HCT116 (cell line): Measurements from ENCODE around the gene BMERB1.

Source experiments
- ATF3 ChIP-seq: IDR thresholded peaks from 2 replicates; pipeline ENCODE4 v1.6.1; 2012
- CBX3 ChIP-seq: IDR thresholded peaks from 2 replicates; pipeline ENCODE4 v1.6.1; 2012; ENCODE audit warnings: low read depth
- CTCF ChIP-seq, 3 experiments: fragments of 200-600 bp in 1 of 3; sonication (generic) in 1 of 3; IDR thresholded peaks in 2 of 3; conservative IDR thresholded peaks in 1 of 3; 2 replicates each; pipeline ENCODE4 v1.5.1; 2012 to 2017; ENCODE audit warnings: low read depth in 2 of 3, low read length in 2 of 3, antibody characterized with exemption in 1 of 3, borderline replicate concordance in 1 of 3, control low read depth in 1 of 3, mild to moderate bottlenecking in 1 of 3, mixed read lengths in 1 of 3, mixed run types in 1 of 3, moderate library complexity in 1 of 3; ENCODE audit not compliant: insufficient read depth in 1 of 3
- ELF1 ChIP-seq: IDR thresholded peaks from 2 replicates; pipeline ENCODE4 v1.6.1; 2012; ENCODE audit warnings: low read depth, borderline replicate concordance
- EZH2 ChIP-seq: fragments of 200-600 bp; sonication (generic); IDR thresholded peaks from 2 replicates; pipeline ENCODE4 v1.6.1; 2017; ENCODE audit warnings: antibody characterized with exemption, mixed run types
- EZH2phosphoT487 ChIP-seq: fragments of 200-600 bp; IDR thresholded peaks from 2 replicates; pipeline ENCODE4 v1.6.1; 2018; ENCODE audit warnings: antibody characterized with exemption, borderline replicate concordance
- JUND ChIP-seq: IDR thresholded peaks from 2 replicates; pipeline ENCODE4 v1.6.1; 2012
- MAX ChIP-seq: IDR thresholded peaks from 2 replicates; pipeline ENCODE4 v1.6.1; 2012
- POLR2A ChIP-seq: IDR thresholded peaks from 2 replicates; pipeline ENCODE4 v1.7.0; 2011; ENCODE audit warnings: borderline replicate concordance; ENCODE audit not compliant: insufficient read depth, insufficient read length; ENCODE audit errors: extremely low read depth
- POLR2AphosphoS5 ChIP-seq: IDR thresholded peaks from 2 replicates; pipeline ENCODE4 v1.6.1; 2011; ENCODE audit warnings: mild to moderate bottlenecking, low read depth, low read length, moderate library complexity
- REST ChIP-seq: IDR thresholded peaks from 2 replicates; pipeline ENCODE4 v1.6.1; 2012; ENCODE audit warnings: low read depth
- SIN3A ChIP-seq: IDR thresholded peaks from 2 replicates; pipeline ENCODE4 v1.6.1; 2012; ENCODE audit warnings: low read depth
- SP1 ChIP-seq: IDR thresholded peaks from 2 replicates; pipeline ENCODE4 v1.6.1; 2012; ENCODE audit warnings: low read depth
- SRF ChIP-seq: IDR thresholded peaks from 2 replicates; pipeline ENCODE4 v1.6.1; 2012; ENCODE audit warnings: low read depth

- TF ChIP-seq SRF (no peak), CTCF (IDR thresholded peaks at IDR 0.05 in 2 of 3, conservative IDR thresholded peaks at IDR 0.05 in 1 of 3; ENCODE audit: borderline replicate concordance in 1 of 3, insufficient read depth in 1 of 3, low read depth in 2 of 3, low read length in 2 of 3) (no peak), EZH2phosphoT487 (no peak), REST (no peak), EZH2 (no peak), POLR2A (no peak), SP1 (no peak), ATF3 (no peak), JUND (no peak), SIN3A (no peak), POLR2AphosphoS5 (no peak), MAX (no peak), CBX3 (no peak), ELF1 (no peak)
Observed at GRCh38 chr16:15490123-15490711, 55.8 kb downstream of the BMERB1 start.
